GM12878 (cell line): ENCODE measurements around the gene AGAP2. TPM values are rescaled to one million over a fixed set of nuclear protein-coding genes. Genes with fewer than 3 reads are reported as not detected.

Source experiments
- ATAC-seq: fragments of 200-7000 bp; cut with Tn5 transposase; 3 replicates; pipeline ENCODE4 v1.9.1; 2020; ENCODE audit warnings: mild to moderate bottlenecking, moderate library complexity
- BruUV-seq: library from RNA; stranded (reverse); fragments of 400-500 nt; replicated peaks from 2 replicates; lab custom pipeline; 2021; lab: Mats Ljungman, UMichigan
- CTCF ChIA-PET: fragments of 300-600 bp; sonication (Branson Sonifier 250); formaldehyde crosslinking; extraction: SDS; loops from one replicate; lab custom pipeline; 2021; ENCODE audit warnings: inconsistent platforms; lab: Yijun Ruan, JAX
- POLR2A ChIA-PET: fragments of 350-600 bp; formaldehyde crosslinking; extraction: SDS; loops from one replicate; lab custom pipeline; 2021; ENCODE audit warnings: inconsistent platforms; lab: Charles Lee
- RAD21 ChIA-PET: fragments of 300-600 bp; sonication (Branson Sonifier 250); formaldehyde crosslinking; loops from one replicate; lab custom pipeline; 2023; ENCODE audit warnings: antibody characterized with exemption; ENCODE audit not compliant: unreplicated experiment; lab: Charles Lee
- SMC1A ChIA-PET: fragments of 300-600 bp; sonication (Branson Sonifier 250); formaldehyde crosslinking; loops from one replicate; lab custom pipeline; 2023; ENCODE audit not compliant: unreplicated experiment, uncharacterized antibody; lab: Charles Lee
- DNase-seq: peaks from one replicate; pipeline ENCODE4 v3.0.0-alpha.2; 2011; ENCODE audit warnings: low read depth, low spot score
- FAIRE-seq: peaks from 3 replicates; lab custom pipeline; 2011; peaks lifted over from hg19 to GRCh38; lab: Jason Lieb, UNC
- H2AFZ ChIP-seq: 2 replicates; pipeline ENCODE4 v1.6.0; 2011; ENCODE audit warnings: low read depth, low read length, control low read depth; ENCODE audit not compliant: control insufficient read depth
- H3K27ac ChIP-seq: 2 replicates; pipeline ENCODE4 v1.5.1; 2011; ENCODE audit warnings: control low read depth; ENCODE audit not compliant: control insufficient read depth, insufficient read depth
- H3K27me3 ChIP-seq, 2 experiments: replicated peaks in 1 of 2; 2 replicates each; pipeline versions ENCODE4 v1.6.0 to v1.6.1; 2011; ENCODE audit warnings: low read length in 1 of 2; ENCODE audit not compliant: control insufficient read depth in 2 of 2, insufficient read depth in 2 of 2
- H3K36me3 ChIP-seq, 2 experiments: 2 replicates each; pipeline ENCODE4 v1.5.1; 2011; ENCODE audit warnings: low read length in 1 of 2; ENCODE audit not compliant: control insufficient read depth in 2 of 2, insufficient read depth in 2 of 2
- H3K4me1 ChIP-seq: 2 replicates; pipeline ENCODE4 v1.6.1; 2011; ENCODE audit warnings: mild to moderate bottlenecking, low read length, moderate library complexity, mixed read lengths; ENCODE audit not compliant: control insufficient read depth, insufficient read depth
- H3K4me2 ChIP-seq: 2 replicates; pipeline ENCODE4 v1.6.0; 2011; ENCODE audit warnings: control low read depth; ENCODE audit not compliant: control insufficient read depth, insufficient read depth
- H3K4me3 ChIP-seq: fragments of 200-600 bp; sonication (generic); 2 replicates; pipeline ENCODE4 v1.5.1; 2016
- H3K79me2 ChIP-seq: 2 replicates; pipeline ENCODE4 v1.6.0; 2011; ENCODE audit warnings: low read length; ENCODE audit not compliant: control insufficient read depth, insufficient read depth
- H3K9ac ChIP-seq: 2 replicates; pipeline ENCODE4 v1.8.0; 2011; ENCODE audit warnings: low read length, control low read depth, mixed read lengths; ENCODE audit not compliant: control insufficient read depth, insufficient read depth
- H3K9me3 ChIP-seq: replicated peaks from 3 replicates; pipeline ENCODE4 v1.5.1; 2011; ENCODE audit warnings: mild to moderate bottlenecking, low read length; ENCODE audit not compliant: control insufficient read depth, insufficient read depth
- H4K20me1 ChIP-seq: 2 replicates; pipeline ENCODE4 v1.6.0; 2011; ENCODE audit not compliant: control insufficient read depth, insufficient read depth
- MAX ChIP-seq: IDR thresholded peaks from 2 replicates; pipeline ENCODE4 v1.6.1; 2012; ENCODE audit warnings: low read depth, low read length, improper control_type of control experiment
- MTA2 ChIP-seq: fragments of 450-650 bp; IDR thresholded peaks from 2 replicates; pipeline ENCODE4 v1.6.1; 2016; ENCODE audit warnings: low read depth, mild to moderate bottlenecking, moderate library complexity
- POLR2A ChIP-seq: IDR thresholded peaks from 2 replicates; pipeline ENCODE4 v1.6.1; 2011; ENCODE audit warnings: low read depth, mild to moderate bottlenecking, low read length
- WGBS: methylation state at CpG from one replicate; pipeline ENCODE4 v1.1.6; 2016; ENCODE audit warnings: low lambda C conversion rate; ENCODE audit not compliant: insufficient replicate concordance, insufficient coverage; ENCODE audit errors: missing lambda C conversion rate; 5-methylcytosine and 5-hydroxymethylcytosine counted together
- in situ Hi-C: fragments of 300-500 bp; cut with MboI; formaldehyde crosslinking; loops from 9 replicates; pipeline ENCODE4 v1.14.3; 2018; ENCODE audit warnings: mixed read lengths
- intact Hi-C: fragments of 100-400 bp; cut with micrococcal nuclease; formaldehyde crosslinking; loops from one replicate; pipeline ENCODE4 v1.14.2; 2022; ENCODE audit not compliant: unreplicated experiment
- polyA plus RNA-seq, 11 experiments: library from polyadenylated mRNA; depleted of rRNA in 4 of 11; unstranded in 6 of 11; stranded (reverse) in 5 of 11; fragments of >200 nt; fragmentation: Nextera tagmentation in 4 of 11; fragmentation: Illumina TruSeq in 1 of 11; extraction: Ambion mirVana in 4 of 11; extraction: Trizol in 1 of 11; gene quantifications; 1 replicate in 1 of 11; 2 replicates in 10 of 11; pipeline versions ENCODE4 v1.2.1 to v1.2.3, GENCODE V29; 2011 to 2016; ENCODE audit warnings: inconsistent platforms in 2 of 11, missing spikeins in 2 of 11, low read depth in 1 of 11
- total RNA-seq, 4 experiments: library from RNA; depleted of rRNA in 3 of 4; stranded (reverse); fragments of >200 nt in 3 of 4; fragmentation: Illumina TruSeq in 1 of 4; extraction: Trizol in 1 of 4; gene quantifications; 2 replicates each; pipeline versions ENCODE4 v1.2.1 to v1.2.3, GENCODE V29; 2013 to 2021

The AGAP2 gene
- total and polyA plus RNA-seq, 10 of the 15 experiments (the other 5 are each of a cell fraction or from before 2014, with no cell fraction given), result 0.29 to 19.8 (median 11.0) TPM

GRCh38 chr12:57727758-57728395 is 10.7 kb downstream of the AGAP2 start:
- ChIA-PET RAD21 (no interaction called here), SMC1A (no interaction called here), CTCF (no interaction called here), POLR2A (no interaction called here)
- no peaks in the 10 kb centered on the region for H3K4me1 ChIP-seq
- H4K20me1 ChIP-seq, result no peaks in the 10 kb centered on the region
- no peaks in the 10 kb centered on the region for H3K9me3 ChIP-seq
- no TSS peak for BruUV-seq
- peaks cover 8 to 12% of the 10 kb centered on the region in 2 experiments; a peak in 3 of 4 replicates for H3K36me3 ChIP-seq
- 95% methylated on average over 19 of the region's 21 CpGs for WGBS
- H3K27ac ChIP-seq, result no peak overlapping the region
- no peak overlapping the region for H2AFZ ChIP-seq
- DNase-seq (no peak), ATAC-seq (no peak), FAIRE-seq (no peak)
- intact Hi-C loops (no loop called here), in situ Hi-C loops (no loop called here)
- H3K9ac ChIP-seq, result no peak overlapping the region
- no peaks in the 10 kb centered on the region for H3K27me3 ChIP-seq
- no peaks in the 10 kb centered on the region for H3K79me2 ChIP-seq
- no peak overlapping the region for H3K4me2 ChIP-seq
- no peak for TF ChIP-seq MTA2
- H3K4me3 ChIP-seq, result no peak overlapping the region

GRCh38 chr12:57726884-57727757 is 11.4 kb downstream of the AGAP2 start:
- Histone ChIP-seq H3K79me2 (no peaks in the 10 kb centered on the region), H3K4me1 (no peaks in the 10 kb centered on the region), H3K9me3 (no peaks in the 10 kb centered on the region), H2AFZ (no peak overlapping the region), H3K4me2 (no peak overlapping the region), H3K9ac (no peak overlapping the region), H3K36me3 (peaks cover 7 to 8% of the 10 kb centered on the region in 2 experiments; a peak in 3 of 4 replicates), H3K27me3 (no peaks in the 10 kb centered on the region)
- RAD21 ChIA-PET, result no interaction called here
- intact Hi-C loops, result no loop called here
- DNase-seq (no peak), FAIRE-seq (no peak), ATAC-seq (no peak)
- SMC1A ChIA-PET, result no interaction called here
- BruUV-seq, result no TSS peak
- POLR2A ChIA-PET, result no interaction called here
- 98% methylated on average over 70 of the region's 76 CpGs for WGBS
- in situ Hi-C loops, result no loop called here
- TF ChIP-seq MAX (no peak), POLR2A (0 out of 2 replicates have a peak, but pooled peaks have one; percentile 5)
- TF ChIP-seq, all 136 proteins: peak for 1
- Histone ChIP-seq H4K20me1 (no peaks in the 10 kb centered on the region), H3K27ac (no peak overlapping the region), H3K4me3 (no peak overlapping the region)
- CTCF ChIA-PET, result no interaction called here
